Stimulated activated CD4-positive, alpha-beta T cell treated with anti-CD3 and anti-CD28 coated beads, Interleukin-1b, Interleukin-23, amount 100 ng/mL, for 4 hours (primary cell): ENCODE measurements around the gene CAV3.

Source experiments
- DNase-seq, 2 donors: peaks; one replicate each; pipeline ENCODE4 v3.0.0-alpha.2; 2020; ENCODE audit warnings: low read depth in 2 of 2

CAV3 gene

DNA sequence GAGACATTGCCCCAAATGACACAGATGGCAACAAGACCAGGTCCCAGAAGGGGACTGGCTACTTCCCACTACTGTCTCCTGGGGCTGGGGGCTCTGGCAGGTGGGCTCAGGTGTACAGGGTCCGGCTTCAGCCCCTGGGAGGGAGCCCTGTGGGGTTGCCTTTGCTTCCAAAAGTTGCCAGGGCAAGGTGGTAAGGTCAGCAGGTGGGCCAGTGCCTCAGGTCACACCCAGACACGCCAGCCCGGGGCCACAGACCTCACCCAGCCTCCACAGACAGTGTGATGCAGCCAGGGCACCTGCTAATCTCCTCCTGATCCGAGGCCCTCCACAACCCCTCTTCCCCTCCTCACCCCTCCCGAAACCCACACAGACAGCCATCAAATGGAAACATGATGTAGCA, 28.3 kb downstream of the CAV3 start:
- no peak for DNase-seq

DNA sequence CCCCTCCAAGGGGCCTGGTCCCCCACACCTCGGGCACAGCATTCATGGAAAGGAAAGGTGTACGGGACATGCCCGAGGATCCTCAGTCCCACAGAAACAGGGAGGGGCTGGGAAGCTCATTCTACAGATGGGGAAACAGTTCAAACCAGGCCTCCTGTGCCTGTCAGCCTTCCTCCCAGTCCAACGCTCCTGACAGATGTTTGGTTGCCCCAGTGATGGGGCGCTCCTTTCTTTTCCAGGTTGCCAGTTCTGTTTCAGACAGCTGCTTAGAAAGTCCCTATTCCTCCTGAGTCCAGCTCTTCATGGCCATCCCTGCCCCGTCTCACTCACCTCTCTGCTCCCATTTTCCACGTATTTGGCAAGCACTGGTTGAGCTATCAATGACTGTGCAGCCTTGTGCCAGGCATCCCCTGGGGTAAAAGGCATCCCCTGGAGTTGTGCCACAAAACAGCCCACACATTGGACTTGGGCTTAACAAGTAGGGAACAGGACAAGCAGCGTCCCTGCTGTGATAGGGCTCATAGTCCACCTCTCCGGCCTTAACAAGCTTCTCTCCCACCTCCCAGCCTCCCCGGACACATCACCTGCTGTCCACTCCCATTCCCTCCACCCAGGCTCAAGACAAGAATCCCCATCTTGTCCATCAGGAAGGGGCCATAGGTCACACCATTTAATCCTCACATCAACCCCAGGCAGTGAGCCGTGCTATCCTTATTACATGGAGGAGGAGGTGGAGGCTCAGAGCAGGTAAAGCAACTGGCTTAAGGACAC, 29.2 kb downstream of the CAV3 start:
- no peak for DNase-seq

DNA sequence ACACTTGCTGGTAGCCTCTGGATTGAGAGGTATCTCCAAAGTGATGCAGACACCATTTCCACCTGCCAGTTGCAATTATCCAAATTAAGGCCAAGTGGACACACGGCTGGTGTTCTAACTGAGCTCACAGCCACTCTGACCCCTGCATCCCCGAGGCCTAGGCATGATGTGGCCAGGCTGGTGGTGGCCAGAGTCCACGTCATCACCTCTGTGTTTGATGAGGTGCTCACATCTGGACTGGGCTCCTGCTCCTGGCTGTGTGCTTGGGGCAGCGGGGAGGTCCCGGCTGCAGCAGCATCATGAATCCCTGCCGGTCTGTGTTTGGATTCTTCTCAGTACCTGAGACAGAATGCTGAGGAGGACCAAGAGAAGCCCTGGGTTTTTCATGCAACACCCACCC, 30.9 kb downstream of the CAV3 start:
- no peak for DNase-seq

DNA sequence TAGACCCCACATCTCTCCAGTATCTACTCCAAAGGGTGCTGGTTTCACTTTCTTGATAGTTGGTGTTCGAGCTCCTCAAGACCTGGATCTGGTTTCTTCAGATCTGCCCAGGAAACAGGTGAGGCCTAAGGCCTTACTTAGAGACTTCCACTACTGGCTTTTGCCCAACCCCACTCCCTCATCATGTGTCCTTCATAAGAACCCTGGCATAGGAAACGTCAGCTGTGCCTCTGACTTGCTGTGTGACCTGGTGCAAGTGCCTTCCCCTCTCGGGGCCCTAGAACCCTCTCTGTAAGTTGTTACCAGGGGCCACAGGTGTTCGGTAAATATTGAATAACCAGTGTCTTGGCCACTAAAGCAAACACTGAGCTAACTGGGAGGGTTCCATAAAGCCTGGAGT, 31.9 kb downstream of the CAV3 start:
- DNase-seq: no peak

DNA sequence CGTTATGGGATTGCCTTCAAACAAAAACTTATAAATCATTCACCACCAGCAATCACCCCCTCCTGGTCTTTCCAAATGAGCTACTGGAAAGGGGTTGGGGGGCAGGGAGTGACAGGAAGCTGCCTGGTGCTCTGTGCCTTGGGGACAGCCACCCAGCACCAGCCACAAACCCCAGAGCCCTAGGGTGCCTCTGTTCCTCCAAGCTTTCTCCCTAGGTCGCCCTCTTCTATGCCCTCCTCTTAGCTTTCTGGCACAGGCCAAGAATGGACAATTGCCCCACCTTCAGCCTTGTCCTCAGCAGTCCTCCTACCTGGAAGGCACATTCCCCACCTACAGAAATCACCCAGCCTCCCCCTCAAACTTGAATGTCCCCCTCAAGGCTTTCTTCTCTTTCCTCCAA, 32.5 kb downstream of the CAV3 start:
- DNase-seq: no peak

DNA sequence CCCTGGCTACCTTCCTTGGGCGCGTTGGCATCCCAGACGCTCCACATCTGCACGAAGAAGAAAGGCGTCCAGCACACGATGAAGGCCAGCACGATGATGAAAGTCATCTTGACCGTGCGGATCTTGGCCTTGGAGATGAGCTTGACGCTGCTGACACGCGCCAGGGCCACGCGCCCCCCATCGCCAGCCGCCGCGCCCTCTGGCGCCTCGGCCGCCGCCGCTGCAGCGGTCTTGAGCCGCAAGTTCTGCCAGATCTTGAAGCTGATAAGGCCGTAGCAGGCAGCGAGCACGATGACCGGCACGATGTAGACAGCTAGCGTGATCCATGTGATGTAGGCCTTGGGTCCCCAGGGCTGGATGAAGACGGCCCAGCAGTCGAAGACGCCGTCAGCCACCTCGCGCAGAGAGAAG, 33.7 kb downstream of the CAV3 start:
- DNase-seq: no peak

- no peak for DNase-seq
Observed at GRCh38 chr3:8767667-8768363, 34.2 kb downstream of the CAV3 start.

GRCh38 chr3:8768364-8769087, 34.9 kb downstream of the CAV3 start:
- DNase-seq: no peak

DNA sequence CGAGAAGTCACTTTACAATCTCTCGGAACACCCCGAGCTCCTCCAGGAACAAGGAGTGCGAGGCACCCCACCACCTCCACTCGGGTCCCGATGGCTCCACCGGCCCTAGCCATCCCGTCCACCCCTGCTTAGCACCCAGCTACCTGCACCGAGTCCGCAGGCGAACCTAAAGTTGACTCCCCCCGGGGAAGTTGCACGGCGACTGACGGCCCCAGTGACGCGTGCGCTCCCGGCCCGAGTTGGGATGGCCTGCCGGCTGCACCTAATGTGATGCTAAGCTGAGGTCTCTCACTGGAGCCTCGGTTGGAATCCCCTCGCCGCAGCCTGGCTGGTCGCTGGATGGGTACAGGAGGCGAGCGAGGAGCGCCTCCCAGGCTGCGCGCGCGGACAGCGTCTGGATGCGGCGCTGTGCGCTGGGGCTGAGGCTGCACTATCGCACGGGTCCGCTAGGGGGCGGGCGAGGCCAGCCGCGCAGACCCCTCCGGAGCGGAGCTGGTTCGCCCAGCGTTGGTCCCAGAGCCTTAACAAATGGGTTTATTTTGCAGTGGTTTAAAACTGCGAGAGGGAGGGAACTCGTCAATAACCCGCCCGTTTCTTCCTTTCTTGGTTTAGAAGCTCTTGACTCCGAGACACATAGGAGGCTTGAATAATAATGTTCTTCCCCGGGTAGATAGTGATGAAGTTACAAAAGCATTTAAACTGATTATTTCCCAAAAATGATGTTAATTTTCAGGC, 35.7 kb downstream of the CAV3 start, which contains the start of gene OXTR:
OXTR (minus strand) TSS at position 526 of the 735 bp plus-strand sequence. CDS start 1,426 bp downstream, outside the sequence.
- DNase-seq: peak; percentile 15 to 47

GRCh38 chr3:8773941-8774542, 40.4 kb downstream of the CAV3 start:
- no peak for DNase-seq

DNA sequence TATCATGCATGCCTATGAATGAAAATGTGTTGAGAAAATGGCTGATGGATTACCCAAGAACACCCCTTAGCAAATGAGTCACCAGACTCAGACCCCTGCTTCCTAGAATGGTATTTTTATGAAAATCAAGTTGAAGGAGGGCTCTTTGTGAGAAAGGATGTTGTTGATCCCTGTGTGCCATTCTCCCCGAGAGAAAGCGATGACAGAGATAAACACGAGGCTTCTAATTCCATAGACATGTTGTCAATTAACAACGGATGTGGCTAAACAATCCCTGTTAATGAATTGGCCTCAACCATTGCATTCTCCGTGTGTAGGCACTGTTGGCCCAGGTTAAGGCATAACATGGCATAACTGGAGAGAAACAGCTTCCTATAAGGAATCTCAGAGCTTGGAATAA, 41.6 kb downstream of the CAV3 start:
- DNase-seq: no peak

- DNase-seq: no peak
Observed at GRCh38 chr3:8775602-8776001, 42.0 kb downstream of the CAV3 start.

GRCh38 chr3:8776406-8776805, 42.8 kb downstream of the CAV3 start:
- DNase-seq: no peak

DNA sequence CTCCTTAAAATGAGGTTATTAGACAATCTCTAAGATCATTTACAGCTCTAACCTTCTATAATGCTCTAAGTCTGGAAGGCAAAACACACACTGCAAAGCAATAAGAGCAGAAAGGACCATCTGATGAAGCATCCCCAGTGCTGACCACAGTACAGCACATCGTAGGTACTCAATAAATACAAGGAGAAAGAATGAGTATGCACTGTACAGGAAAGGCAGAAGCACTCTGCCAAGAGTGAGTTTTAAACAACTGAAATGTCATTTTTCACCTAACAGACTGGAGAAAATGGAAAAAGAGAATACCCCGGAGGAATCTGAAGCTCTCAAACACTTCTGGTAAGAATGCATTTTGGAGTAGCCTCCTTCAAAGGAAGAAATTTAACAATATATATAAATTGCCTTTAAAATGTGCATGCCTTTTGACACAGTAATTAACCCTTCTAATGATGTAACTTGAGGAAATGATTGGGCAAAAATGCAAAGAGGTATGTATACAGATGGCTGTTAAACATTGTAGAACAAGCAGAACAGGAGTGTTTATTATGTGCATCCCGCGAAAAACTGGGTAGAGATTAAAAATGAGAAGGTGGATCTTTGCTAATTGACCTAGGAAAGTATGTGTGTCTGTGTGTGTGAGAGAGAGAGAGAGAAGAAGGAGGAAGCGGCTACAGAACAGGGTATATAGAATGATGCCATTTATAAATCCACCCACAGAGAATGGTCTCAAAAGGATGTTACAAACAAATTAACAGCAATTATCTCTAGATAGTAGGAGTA, 43.8 kb downstream of the CAV3 start:
- DNase-seq: no peak

- DNase-seq: no peak
Observed at GRCh38 chr3:8777978-8778267, 44.3 kb downstream of the CAV3 start.

DNA sequence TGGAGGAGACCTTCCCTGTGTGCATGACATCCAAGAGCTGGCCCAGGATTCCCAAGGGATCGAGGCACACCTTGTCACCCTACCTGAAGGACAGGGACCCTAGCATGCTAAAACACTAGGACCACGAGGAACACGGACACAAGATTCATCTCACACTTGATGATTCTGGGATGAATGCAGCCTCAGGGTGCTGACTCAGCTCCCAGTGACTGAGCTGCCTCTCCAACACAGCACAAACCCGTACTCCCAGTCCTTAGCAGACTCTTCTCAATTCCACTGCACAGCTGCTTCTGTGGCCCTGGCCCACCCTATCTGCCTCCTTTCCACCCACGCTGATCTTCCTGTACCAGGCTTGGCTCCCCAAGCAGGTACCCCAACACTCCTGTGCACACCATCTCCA, 44.9 kb downstream of the CAV3 start:
- DNase-seq: no peak

GRCh38 chr3:8780279-8780678, 46.7 kb downstream of the CAV3 start:
- no peak for DNase-seq

DNA sequence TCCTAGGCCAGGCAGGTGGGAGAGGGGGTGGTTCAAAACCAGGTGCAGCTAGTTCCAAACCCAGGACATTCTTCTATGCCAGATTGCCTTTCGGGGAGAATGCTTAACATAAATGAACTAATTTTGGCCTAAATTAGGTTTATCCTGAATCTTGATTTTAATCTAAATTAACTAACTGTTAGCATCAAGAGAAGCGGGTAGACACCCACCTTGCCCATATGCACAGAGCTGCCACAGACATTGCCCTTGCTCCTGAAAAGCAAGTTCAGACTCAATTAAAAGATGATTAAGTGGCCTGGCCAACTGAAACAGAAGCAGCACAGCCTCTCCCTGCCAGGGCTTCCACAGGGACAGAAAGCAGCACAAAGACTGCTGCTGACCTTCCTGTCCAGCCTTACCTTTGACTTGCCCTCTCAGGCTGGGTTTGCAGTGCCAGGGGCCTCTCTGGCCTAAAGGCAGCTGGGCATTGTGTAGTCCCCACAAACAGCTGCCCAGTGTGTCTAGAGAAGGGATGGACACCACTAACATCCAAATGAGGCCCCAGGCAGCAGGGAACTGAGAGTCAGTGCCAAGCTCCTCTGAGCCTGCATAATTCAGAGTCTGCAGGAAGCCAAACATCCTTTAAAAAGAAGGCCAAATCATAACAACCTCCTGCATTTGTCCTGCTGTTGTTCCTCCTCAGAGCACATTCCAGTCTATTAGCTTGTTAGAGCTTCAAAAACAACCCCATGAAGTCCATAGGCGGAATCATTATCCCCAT, 51.3 kb downstream of the CAV3 start:
- no peak for DNase-seq

- no peak for DNase-seq
Observed at GRCh38 chr3:8790529-8790928, 56.9 kb downstream of the CAV3 start.

- no peak for DNase-seq
Observed at GRCh38 chr3:8793242-8793641, 59.6 kb downstream of the CAV3 start.
